Measurements from ENCODE around the gene CCDC8. TPM values are rescaled to one million over a fixed set of nuclear protein-coding genes. Genes with fewer than 3 reads are reported as not detected.

CCDC8 gene
- total and polyA plus RNA-seq, 9 of the 15 experiments (the other 6 are each of a cell fraction or from before 2014, with no cell fraction given): 0.68 to 30.8 (median 15.6) TPM

DNA sequence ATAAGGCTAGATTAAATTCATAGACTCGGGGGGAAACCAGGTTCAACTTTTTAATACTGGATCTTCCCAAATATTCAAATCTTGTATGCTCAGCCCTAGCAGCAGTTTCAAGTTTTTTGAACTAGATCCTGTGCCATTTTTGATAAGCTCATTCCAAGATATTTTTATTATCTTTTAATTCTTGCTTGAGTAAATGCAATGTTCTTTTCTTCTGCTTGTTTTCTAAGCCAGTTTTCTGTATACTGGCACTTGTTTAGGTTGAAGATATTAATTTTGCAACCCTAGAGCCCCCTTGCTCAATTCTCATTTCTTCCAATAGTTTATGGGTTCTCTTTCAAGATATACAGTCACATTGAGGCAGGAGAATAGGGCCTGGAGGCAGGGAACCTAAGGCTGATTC lies 28.5 kb upstream of the CCDC8 start:
- Histone ChIP-seq H3K4me3 (no peak overlapping the region), H3K36me3 (ENCODE audit: control insufficient read depth, insufficient read depth, low read length) (no peaks in the 10 kb centered on the region), H3K9me3 (replicated peaks; ENCODE audit: control insufficient read depth, insufficient read depth, low read depth, low read length) (no peaks in the 10 kb centered on the region), H3K9ac (ENCODE audit: insufficient read depth in 1 of 2, low read depth in 2 of 2, low read length in 2 of 2) (no peak overlapping the region), H4K20me1 (replicated peaks; ENCODE audit: control insufficient read depth, insufficient read depth, low read length) (no peaks in the 10 kb centered on the region), H3K27ac (ENCODE audit: extremely low read depth, low read depth, low read length) (no peak overlapping the region), H3K4me1 (replicated peaks in 1 of 2; ENCODE audit: control insufficient read depth in 2 of 2, insufficient read depth in 2 of 2, low read length in 2 of 2) (no peaks in the 10 kb centered on the region), H3K9me1 (ENCODE audit: control insufficient read depth, insufficient read depth, low read length) (no peaks in the 10 kb centered on the region), H2AFZ (ENCODE audit: low read depth, low read length) (no peak overlapping the region), H3K4me2 (ENCODE audit: insufficient read depth, low read length) (no peak overlapping the region), H3K79me2 (ENCODE audit: control insufficient read depth, insufficient read depth, low read length) (no peaks in the 10 kb centered on the region), H3K27me3 (ENCODE audit: control insufficient read depth in 2 of 2, insufficient read depth in 2 of 2, low read length in 2 of 2) (peaks cover 1 to 17% of the 10 kb centered on the region in 2 experiments)
- no peak for DNase-seq (ENCODE audit: extremely low read depth in 1 of 4, low spot score in 3 of 4)
- POLR2A ChIA-PET: no interaction called here
- FAIRE-seq: no peak
- intact Hi-C loops (cut with micrococcal nuclease) (no loop called here), in situ Hi-C loops (cut with MboI) (no loop called here)
- TF ChIP-seq HDAC3 (IDR thresholded peaks at IDR 0.05; ENCODE audit: borderline replicate concordance, partially characterized antibody) (no peak), NR2F6 (CRISPR knock-in tag; IDR thresholded peaks at IDR 0.05) (no peak), ZBTB43 (CRISPR knock-in tag; IDR thresholded peaks at IDR 0.05) (no peak), ZNF324 (CRISPR knock-in tag; IDR thresholded peaks at IDR 0.05) (no peak), ZNF143 (CRISPR knock-in tag; IDR thresholded peaks at IDR 0.05) (no peak), NKRF (IDR thresholded peaks at IDR 0.05; ENCODE audit: borderline replicate concordance) (no peak)
- TF ChIP-seq, protein P1, sequence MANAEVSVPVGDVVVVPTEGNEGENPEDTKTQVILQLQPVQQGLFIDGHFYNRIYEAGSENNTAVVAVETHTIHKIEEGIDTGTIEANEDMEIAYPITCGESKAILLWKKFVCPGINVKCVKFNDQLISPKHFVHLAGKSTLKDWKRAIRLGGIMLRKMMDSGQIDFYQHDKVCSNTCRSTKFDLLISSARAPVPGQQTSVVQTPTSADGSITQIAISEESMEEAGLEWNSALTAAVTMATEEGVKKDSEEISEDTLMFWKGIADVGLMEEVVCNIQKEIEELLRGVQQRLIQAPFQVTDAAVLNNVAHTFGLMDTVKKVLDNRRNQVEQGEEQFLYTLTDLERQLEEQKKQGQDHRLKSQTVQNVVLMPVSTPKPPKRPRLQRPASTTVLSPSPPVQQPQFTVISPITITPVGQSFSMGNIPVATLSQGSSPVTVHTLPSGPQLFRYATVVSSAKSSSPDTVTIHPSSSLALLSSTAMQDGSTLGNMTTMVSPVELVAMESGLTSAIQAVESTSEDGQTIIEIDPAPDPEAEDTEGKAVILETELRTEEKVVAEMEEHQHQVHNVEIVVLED (CRISPR knock-in tag; IDR thresholded peaks at IDR 0.05): no peak
- TF ChIP-seq, protein P2, sequence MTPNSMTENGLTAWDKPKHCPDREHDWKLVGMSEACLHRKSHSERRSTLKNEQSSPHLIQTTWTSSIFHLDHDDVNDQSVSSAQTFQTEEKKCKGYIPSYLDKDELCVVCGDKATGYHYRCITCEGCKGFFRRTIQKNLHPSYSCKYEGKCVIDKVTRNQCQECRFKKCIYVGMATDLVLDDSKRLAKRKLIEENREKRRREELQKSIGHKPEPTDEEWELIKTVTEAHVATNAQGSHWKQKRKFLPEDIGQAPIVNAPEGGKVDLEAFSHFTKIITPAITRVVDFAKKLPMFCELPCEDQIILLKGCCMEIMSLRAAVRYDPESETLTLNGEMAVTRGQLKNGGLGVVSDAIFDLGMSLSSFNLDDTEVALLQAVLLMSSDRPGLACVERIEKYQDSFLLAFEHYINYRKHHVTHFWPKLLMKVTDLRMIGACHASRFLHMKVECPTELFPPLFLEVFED (CRISPR knock-in tag; conservative IDR thresholded peaks at IDR 0.05): no peak
- CTCF ChIA-PET (ENCODE audit: low intra/inter-chr PET ratio): no interaction called here
- WGBS (ENCODE audit: insufficient coverage, low coverage, missing lambda C conversion rate): 6% methylated on average over 1 of the region's 1 CpG
- no TSS peak for BruUV-seq (replicated peaks)
- ATAC-seq: no peak
